ENCODE data around the gene FILIP1. TPM values are rescaled to one million over a fixed set of nuclear protein-coding genes. Genes with fewer than 3 reads are reported as not detected.

FILIP1 gene
- total RNA-seq, 4 donors from 2014 or later = 0.08 to 2.3 (median 0.25) TPM

- Histone ChIP-seq H3K27me3 (no peaks in the 10 kb centered on the region), H3K9me3 (no peaks in the 10 kb centered on the region), H3K27ac (peak overlapping the region; percentile 90), H3K36me3 (no peaks in the 10 kb centered on the region), H3K4me3 (peak overlapping the region; percentile 93), H3K4me1 (peaks cover 59% of the 10 kb centered on the region)
- under 1% methylated on average over 26 of the region's 36 CpGs for WGBS
- no peak for DNase-seq (ENCODE audit: low spot score in 2 of 2)
- TF ChIP-seq EP300 (IDR thresholded peaks at IDR 0.05) = no peak
- TF ChIP-seq POLR2A (IDR thresholded peaks at IDR 0.05) = no peak
- TF ChIP-seq POLR2AphosphoS5 (IDR thresholded peaks at IDR 0.05) = no peak
- TF ChIP-seq CTCF (IDR thresholded peaks at IDR 0.05) = no peak
Observed at GRCh38 chr6:75283907-75284631, 209.5 kb downstream of the FILIP1 start.

- H3K4me1 ChIP-seq = peaks cover 62% of the 10 kb centered on the region
- 58% methylated on average over 2 of the region's 2 CpGs for WGBS
- TF ChIP-seq EP300 (IDR thresholded peaks at IDR 0.05) (no peak), CTCF (IDR thresholded peaks at IDR 0.05) (no peak), POLR2AphosphoS5 (IDR thresholded peaks at IDR 0.05) (no peak), POLR2A (IDR thresholded peaks at IDR 0.05) (no peak)
- no peaks in the 10 kb centered on the region for H3K36me3 ChIP-seq
- H3K27me3 ChIP-seq = no peaks in the 10 kb centered on the region
- H3K9me3 ChIP-seq = no peaks in the 10 kb centered on the region
- no peak overlapping the region for H3K27ac ChIP-seq
- no peak for DNase-seq (ENCODE audit: low spot score in 2 of 2)
- H3K4me3 ChIP-seq = peak overlapping the region; percentile 93
Observed at GRCh38 chr6:75282706-75283105, 210.9 kb downstream of the FILIP1 start.

GRCh38 chr6:75281653-75282052 lies 211.9 kb downstream of the FILIP1 start:
- Histone ChIP-seq H3K27me3 (no peaks in the 10 kb centered on the region), H3K4me1 (peaks cover 59% of the 10 kb centered on the region), H3K9me3 (no peaks in the 10 kb centered on the region), H3K27ac (no peak overlapping the region), H3K36me3 (no peaks in the 10 kb centered on the region), H3K4me3 (no peak overlapping the region)
- TF ChIP-seq POLR2AphosphoS5 (IDR thresholded peaks at IDR 0.05) (no peak), POLR2A (IDR thresholded peaks at IDR 0.05) (no peak), EP300 (IDR thresholded peaks at IDR 0.05) (no peak), CTCF (IDR thresholded peaks at IDR 0.05) (no peak)
- DNase-seq (ENCODE audit: low spot score in 2 of 2) = no peak

- Histone ChIP-seq H3K27ac (no peak overlapping the region), H3K4me3 (no peak overlapping the region), H3K4me1 (peaks cover 52% of the 10 kb centered on the region), H3K27me3 (no peaks in the 10 kb centered on the region), H3K36me3 (no peaks in the 10 kb centered on the region), H3K9me3 (no peaks in the 10 kb centered on the region)
- DNase-seq (ENCODE audit: low spot score in 2 of 2) = no peak
- WGBS = 68% methylated on average over 4 of the region's 4 CpGs
- TF ChIP-seq POLR2A (IDR thresholded peaks at IDR 0.05) (no peak), CTCF (IDR thresholded peaks at IDR 0.05) (no peak), POLR2AphosphoS5 (IDR thresholded peaks at IDR 0.05) (no peak), EP300 (IDR thresholded peaks at IDR 0.05) (no peak)
Observed at GRCh38 chr6:75280131-75280855, 213.3 kb downstream of the FILIP1 start.

GRCh38 chr6:75279418-75279817 lies 214.2 kb downstream of the FILIP1 start:
- H3K4me1 ChIP-seq = peaks cover 51% of the 10 kb centered on the region
- DNase-seq (ENCODE audit: low spot score in 2 of 2) = no peak
- H3K27me3 ChIP-seq = no peaks in the 10 kb centered on the region
- 59% methylated on average over 2 of the region's 2 CpGs for WGBS
- H3K36me3 ChIP-seq = no peaks in the 10 kb centered on the region
- H3K9me3 ChIP-seq = no peaks in the 10 kb centered on the region
- H3K4me3 ChIP-seq = no peak overlapping the region
- no peak overlapping the region for H3K27ac ChIP-seq
- TF ChIP-seq POLR2AphosphoS5 (IDR thresholded peaks at IDR 0.05) = no peak
- TF ChIP-seq POLR2A (IDR thresholded peaks at IDR 0.05) = no peak
- TF ChIP-seq CTCF (IDR thresholded peaks at IDR 0.05) = no peak
- no peak for TF ChIP-seq EP300 (IDR thresholded peaks at IDR 0.05)

Data from suprapubic skin (tissue), 4 donors.